Prostate gland (tissue), 2 donors: Measurements from ENCODE around the gene OXLD1. TPM values are rescaled to one million over a fixed set of nuclear protein-coding genes. Genes with fewer than 3 reads are reported as not detected.

Experiments used
- DNase-seq: peaks from one replicate; pipeline ENCODE4 v3.0.0-alpha.2; 2019; ENCODE audit warnings: low spot score
- H3K27ac ChIP-seq, 2 donors: fragments of 200-600 bp; sonication (generic); 2 replicates each; pipeline ENCODE4 v1.5.1; 2017 to 2019
- H3K27me3 ChIP-seq: fragments of 200-600 bp; sonication (generic); replicated peaks from 2 replicates; pipeline ENCODE4 v1.5.1; 2019; ENCODE audit not compliant: insufficient read depth
- H3K36me3 ChIP-seq, 2 donors: fragments of 200-600 bp; sonication (generic); 1 replicate in 1 of 2; 2 replicates in 1 of 2; pipeline versions ENCODE4 v1.5.1 to v1.8.1; 2017 to 2019
- H3K4me1 ChIP-seq: fragments of 200-600 bp; sonication (generic); replicated peaks from 2 replicates; pipeline ENCODE4 v1.5.1; 2019
- H3K4me3 ChIP-seq, 2 donors: fragments of 200-600 bp; sonication (generic); 2 replicates each; pipeline ENCODE4 v1.5.1; 2017 to 2019
- H3K9me3 ChIP-seq: fragments of 200-600 bp; sonication (generic); 2 replicates; pipeline ENCODE4 v1.5.1; 2017
- CTCF ChIP-seq, 4 experiments: fragments of 200-600 bp in 2 of 4; fragments of 450-650 bp in 2 of 4; sonication (generic) in 2 of 4; IDR thresholded peaks; 1 replicate in 3 of 4; 2 replicates in 1 of 4; pipeline ENCODE4 v1.5.1; 2016 to 2019; ENCODE audit warnings: antibody characterized with exemption in 4 of 4, mild to moderate bottlenecking in 2 of 4, moderate library complexity in 2 of 4
- POLR2A ChIP-seq: fragments of 450-650 bp; IDR thresholded peaks from one replicate; pipeline ENCODE4 v1.6.1; 2016; ENCODE audit warnings: antibody characterized with exemption, mild to moderate bottlenecking
- POLR2AphosphoS5 ChIP-seq: sonication (generic); formaldehyde crosslinking; IDR thresholded peaks from one replicate; pipeline ENCODE4 v1.6.1; 2017; ENCODE audit warnings: antibody characterized with exemption
- WGBS: methylation state at CpG from one replicate; pipeline ENCODE4 v1.1.5; 2018; 5-methylcytosine and 5-hydroxymethylcytosine counted together
- intact Hi-C: fragments of 100-400 bp; cut with DNase I; formaldehyde crosslinking; loops from one replicate; pipeline ENCODE4 v1.14.2; 2022
- total RNA-seq, 2 donors: library from RNA; depleted of rRNA; stranded (reverse); fragments of >200 nt; gene quantifications; one replicate each; pipeline ENCODE4 v1.1.0, GENCODE V29; 2016

OXLD1 gene
- total RNA-seq, 2 donors from 2014 or later: 52.5 to 59.2 TPM

- Histone ChIP-seq H3K36me3 (peaks cover 0 to 4% of the 10 kb centered on the region in 2 donors), H3K27me3 (no peaks in the 10 kb centered on the region), H3K4me3 (no peak overlapping the region), H3K4me1 (peaks cover 28% of the 10 kb centered on the region), H3K27ac (no peak overlapping the region), H3K9me3 (no peaks in the 10 kb centered on the region)
- intact Hi-C loops: no loop called here
- DNase-seq: no peak
- TF ChIP-seq POLR2A: no peak
- TF ChIP-seq POLR2AphosphoS5: no peak
- TF ChIP-seq CTCF (IDR thresholded peaks at IDR 0.05): no peak
- 95% methylated on average over 30 of the region's 30 CpGs for WGBS
Observed at GRCh38 chr17:81705518-81706231, 39.3 kb upstream of the OXLD1 start.

GRCh38 chr17:81703747-81704654 lies 37.6 kb upstream of the OXLD1 start:
- H3K4me3 ChIP-seq: peak overlapping the region; percentile 73 to 95
- intact Hi-C loops: no loop called here
- DNase-seq: no peak
- H3K36me3 ChIP-seq: peaks cover 0 to 4% of the 10 kb centered on the region in 2 donors
- 27% methylated on average over 27 of the region's 27 CpGs for WGBS
- no peak for TF ChIP-seq POLR2A
- TF ChIP-seq POLR2AphosphoS5: no peak
- TF ChIP-seq CTCF (IDR thresholded peaks at IDR 0.05): no peak
- no peaks in the 10 kb centered on the region for H3K27me3 ChIP-seq
- peaks cover 25% of the 10 kb centered on the region for H3K4me1 ChIP-seq
- H3K27ac ChIP-seq: peak overlapping the region; percentile 91 to 96
- H3K9me3 ChIP-seq: no peaks in the 10 kb centered on the region

- peaks cover 0 to 6% of the 10 kb centered on the region in 2 donors for H3K36me3 ChIP-seq
- no peaks in the 10 kb centered on the region for H3K27me3 ChIP-seq
- H3K4me1 ChIP-seq: peaks cover 25% of the 10 kb centered on the region
- intact Hi-C loops: no loop called here
- TF ChIP-seq CTCF (IDR thresholded peaks at IDR 0.05) (peak in 3 of 4 experiments; percentile 24 to 74 (median 57)), POLR2A (peak; percentile 84), POLR2AphosphoS5 (peak; percentile 99)
- peak; percentile 94 for DNase-seq
- H3K4me3 ChIP-seq: peak within 1 kb of the TSS; percentile 73 to 95
- WGBS: under 1% methylated on average over 82 of the region's 102 CpGs
- H3K9me3 ChIP-seq: no peaks in the 10 kb centered on the region
- peak within 1 kb of the TSS; percentile 91 to 96 for H3K27ac ChIP-seq
Observed at GRCh38 chr17:81702934-81703746, 36.7 kb upstream of the OXLD1 start, which contains the start of gene MRPL12. MRPL12 (plus strand) TSS chr17:81703367; CDS start chr17:81703502, 135 bp downstream.

GRCh38 chr17:81701288-81702071 lies 35.1 kb upstream of the OXLD1 start:
- DNase-seq: no peak
- WGBS: 69% methylated on average over 23 of the region's 23 CpGs
- peaks cover 5 to 6% of the 10 kb centered on the region in 2 donors for H3K36me3 ChIP-seq
- H3K27ac ChIP-seq: peak overlapping the region in 1 of 2 donors; percentile 96
- intact Hi-C loops: no loop called here
- no peaks in the 10 kb centered on the region for H3K9me3 ChIP-seq
- H3K4me1 ChIP-seq: peaks cover 25% of the 10 kb centered on the region
- TF ChIP-seq CTCF (IDR thresholded peaks at IDR 0.05) (no peak), POLR2AphosphoS5 (no peak), POLR2A (no peak)
- H3K27me3 ChIP-seq: no peaks in the 10 kb centered on the region
- peak overlapping the region; percentile 73 to 95 for H3K4me3 ChIP-seq
